ENCODE measurements around the gene ACER3. TPM values are rescaled to one million over a fixed set of nuclear protein-coding genes. Genes with fewer than 3 reads are reported as not detected.

Gene ACER3
- total RNA-seq, 1 experiment from 2014 or later, result 21.0 TPM

- DNase-seq, result peak; percentile 17
- no peak for TF ChIP-seq CTCF (IDR thresholded peaks at IDR 0.05; ENCODE audit: unreplicated experiment)
- H3K4me1 Mint-ChIP-seq (ENCODE audit: low read depth, unreplicated experiment), result no peaks in the 10 kb centered on the region
- intact Hi-C loops (cut with micrococcal nuclease; ENCODE audit: unreplicated experiment), result no loop called here
- no TSS peak for BruUV-seq (replicated peaks)
- no peak overlapping the region for H3K27ac Mint-ChIP-seq (ENCODE audit: unreplicated experiment)
- H3K4me3 Mint-ChIP-seq (ENCODE audit: low read depth, unreplicated experiment), result no peak overlapping the region
- no peaks in the 10 kb centered on the region for H3K36me3 Mint-ChIP-seq (ENCODE audit: insufficient read depth, unreplicated experiment)
- CTCF ChIA-PET, result interaction anchor here (0.8 kb wide), 1 partner anchor 83 kb away, joined by 3 read pairs; no protein-coding TSS in a partner anchor
- H3K27me3 Mint-ChIP-seq (ENCODE audit: unreplicated experiment), result no peaks in the 10 kb centered on the region
- no peaks in the 10 kb centered on the region for H3K9me3 Mint-ChIP-seq (ENCODE audit: low read depth, unreplicated experiment)
Observed at GRCh38 chr11:76835928-76836612, 24.6 kb upstream of the ACER3 start.

GRCh38 chr11:76836613-76837291 lies 24.0 kb upstream of the ACER3 start:
- Mint-ChIP-seq H3K27me3 (ENCODE audit: unreplicated experiment) (peaks cover 1% of the 10 kb centered on the region), H3K4me1 (ENCODE audit: low read depth, unreplicated experiment) (no peaks in the 10 kb centered on the region), H3K36me3 (ENCODE audit: insufficient read depth, unreplicated experiment) (no peaks in the 10 kb centered on the region), H3K4me3 (ENCODE audit: low read depth, unreplicated experiment) (no peak overlapping the region), H3K27ac (ENCODE audit: unreplicated experiment) (no peak overlapping the region), H3K9me3 (ENCODE audit: low read depth, unreplicated experiment) (no peaks in the 10 kb centered on the region)
- no peak for TF ChIP-seq CTCF (IDR thresholded peaks at IDR 0.05; ENCODE audit: unreplicated experiment)
- intact Hi-C loops (cut with micrococcal nuclease; ENCODE audit: unreplicated experiment), result no loop called here
- no peak for DNase-seq
- BruUV-seq (replicated peaks), result no TSS peak
- CTCF ChIA-PET, result no interaction called here

GRCh38 chr11:76837696-76838677 lies 22.7 kb upstream of the ACER3 start:
- H3K4me1 Mint-ChIP-seq (ENCODE audit: low read depth, unreplicated experiment), result no peaks in the 10 kb centered on the region
- peaks cover 11% of the 10 kb centered on the region for H3K27me3 Mint-ChIP-seq (ENCODE audit: unreplicated experiment)
- intact Hi-C loops (cut with micrococcal nuclease; ENCODE audit: unreplicated experiment), result no loop called here
- no peak for TF ChIP-seq CTCF (IDR thresholded peaks at IDR 0.05; ENCODE audit: unreplicated experiment)
- peak; percentile 52 for DNase-seq
- H3K4me3 Mint-ChIP-seq (ENCODE audit: low read depth, unreplicated experiment), result no peak overlapping the region
- no peak overlapping the region for H3K27ac Mint-ChIP-seq (ENCODE audit: unreplicated experiment)
- no TSS peak for BruUV-seq (replicated peaks)
- no peaks in the 10 kb centered on the region for H3K9me3 Mint-ChIP-seq (ENCODE audit: low read depth, unreplicated experiment)
- no peaks in the 10 kb centered on the region for H3K36me3 Mint-ChIP-seq (ENCODE audit: insufficient read depth, unreplicated experiment)
- CTCF ChIA-PET, result interaction anchor here (1.4 kb wide), 1 partner anchor 82 kb away, joined by 3 read pairs; no protein-coding TSS in a partner anchor

GRCh38 chr11:76838678-76839068 lies 22.0 kb upstream of the ACER3 start:
- H3K9me3 Mint-ChIP-seq (ENCODE audit: low read depth, unreplicated experiment), result no peaks in the 10 kb centered on the region
- H3K4me3 Mint-ChIP-seq (ENCODE audit: low read depth, unreplicated experiment), result no peak overlapping the region
- TF ChIP-seq CTCF (IDR thresholded peaks at IDR 0.05; ENCODE audit: unreplicated experiment), result no peak
- CTCF ChIA-PET, result interaction anchor here (1.4 kb wide), 1 partner anchor 81 kb away, joined by 3 read pairs; no protein-coding TSS in a partner anchor
- DNase-seq, result no peak
- intact Hi-C loops (cut with micrococcal nuclease; ENCODE audit: unreplicated experiment), result no loop called here
- peaks cover 11% of the 10 kb centered on the region for H3K27me3 Mint-ChIP-seq (ENCODE audit: unreplicated experiment)
- BruUV-seq (replicated peaks), result no TSS peak
- H3K27ac Mint-ChIP-seq (ENCODE audit: unreplicated experiment), result no peak overlapping the region
- no peaks in the 10 kb centered on the region for H3K4me1 Mint-ChIP-seq (ENCODE audit: low read depth, unreplicated experiment)
- no peaks in the 10 kb centered on the region for H3K36me3 Mint-ChIP-seq (ENCODE audit: insufficient read depth, unreplicated experiment)
